Bronchial epithelial cell (primary cell): Measurements from ENCODE around the gene DOCK1. TPM values are rescaled to one million over a fixed set of nuclear protein-coding genes. Genes with fewer than 3 reads are reported as not detected.

Experiments
- DNase-seq: peaks from one replicate; pipeline ENCODE4 v3.0.0-alpha.2; 2010; ENCODE audit warnings: low read depth
- FAIRE-seq: peaks from 2 replicates; lab custom pipeline; 2011; peaks lifted over from hg19 to GRCh38; lab: Jason Lieb, UNC
- H3K27me3 ChIP-seq: 2 replicates; pipeline ENCODE4 v1.5.1; 2011; ENCODE audit warnings: low read length; ENCODE audit not compliant: control insufficient read depth, insufficient read depth
- H3K36me3 ChIP-seq: 2 replicates; pipeline ENCODE4 v1.5.1; 2011; ENCODE audit warnings: low read length; ENCODE audit not compliant: control insufficient read depth, insufficient read depth
- H3K4me3 ChIP-seq: 2 replicates; pipeline ENCODE4 v1.5.1; 2011; ENCODE audit warnings: mild to moderate bottlenecking, low read depth, low read length, control low read depth
- CTCF ChIP-seq: IDR thresholded peaks from 2 replicates; pipeline ENCODE4 v1.5.1; 2011; ENCODE audit warnings: mild to moderate bottlenecking, moderate library complexity, low read length, control low read depth, inconsistent platforms; ENCODE audit not compliant: insufficient read depth, severe bottlenecking
- total RNA-seq: library from RNA; depleted of rRNA; stranded (reverse); fragments of >200 nt; gene quantifications from 2 replicates; pipeline ENCODE4 v1.2.1, GENCODE V29; 2014

DOCK1 gene
- total RNA-seq, 1 donor from 2014 or later = 173 TPM

GRCh38 chr10:127028556-127028955 lies 123.3 kb downstream of the DOCK1 start:
- DNase-seq = no peak
- peaks cover 22% of the 10 kb centered on the region for H3K36me3 ChIP-seq
- no peak overlapping the region for H3K4me3 ChIP-seq
- no peak for TF ChIP-seq CTCF
- H3K27me3 ChIP-seq = no peaks in the 10 kb centered on the region
- no peak for FAIRE-seq

GRCh38 chr10:127029061-127029460 lies 123.8 kb downstream of the DOCK1 start:
- no peak overlapping the region for H3K4me3 ChIP-seq
- FAIRE-seq = no peak
- H3K36me3 ChIP-seq = peaks cover 18% of the 10 kb centered on the region
- TF ChIP-seq CTCF = no peak
- H3K27me3 ChIP-seq = no peaks in the 10 kb centered on the region
- no peak for DNase-seq

DNA sequence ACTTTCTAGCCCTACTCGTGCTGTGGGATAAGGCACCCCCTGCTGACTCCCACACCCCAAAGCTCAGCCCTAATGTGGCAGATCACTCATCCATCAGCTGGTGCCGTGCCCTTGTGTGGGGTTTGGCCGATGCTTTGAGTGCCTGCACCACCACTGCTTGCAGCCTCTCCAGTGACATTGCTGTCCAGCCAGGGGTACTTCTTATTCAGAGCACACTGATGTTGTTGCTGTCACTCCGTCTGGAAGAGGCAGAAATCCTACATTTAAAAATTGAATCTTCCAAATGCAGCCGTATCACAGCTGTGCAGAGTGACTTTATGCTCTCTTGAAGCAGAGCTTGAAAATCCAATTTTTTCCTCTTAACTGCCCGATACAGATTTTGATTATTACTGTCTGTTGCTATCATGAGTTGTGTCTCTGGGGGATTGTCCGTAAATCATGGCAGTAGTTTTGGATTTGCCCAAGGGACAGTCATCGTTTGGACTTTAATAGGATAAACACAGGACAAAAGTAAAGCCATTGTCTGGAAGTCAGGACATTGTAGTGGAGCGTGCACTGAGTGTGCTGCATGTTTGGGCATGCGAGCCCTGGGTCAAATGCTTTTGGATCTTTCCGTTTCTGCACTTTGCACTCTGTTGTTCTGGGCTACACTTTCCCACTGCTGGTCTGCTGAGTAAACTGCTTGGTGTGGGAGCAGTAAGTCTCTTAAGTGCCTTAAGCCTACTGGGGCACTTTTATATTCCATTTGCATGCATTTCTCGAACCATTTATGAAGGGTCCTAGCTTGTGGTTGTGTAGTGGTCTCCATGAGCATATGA lies 128.2 kb downstream of the DOCK1 start:
- peak; percentile 81 for FAIRE-seq
- H3K36me3 ChIP-seq = peaks cover 16% of the 10 kb centered on the region
- no peak for TF ChIP-seq CTCF

DNA sequence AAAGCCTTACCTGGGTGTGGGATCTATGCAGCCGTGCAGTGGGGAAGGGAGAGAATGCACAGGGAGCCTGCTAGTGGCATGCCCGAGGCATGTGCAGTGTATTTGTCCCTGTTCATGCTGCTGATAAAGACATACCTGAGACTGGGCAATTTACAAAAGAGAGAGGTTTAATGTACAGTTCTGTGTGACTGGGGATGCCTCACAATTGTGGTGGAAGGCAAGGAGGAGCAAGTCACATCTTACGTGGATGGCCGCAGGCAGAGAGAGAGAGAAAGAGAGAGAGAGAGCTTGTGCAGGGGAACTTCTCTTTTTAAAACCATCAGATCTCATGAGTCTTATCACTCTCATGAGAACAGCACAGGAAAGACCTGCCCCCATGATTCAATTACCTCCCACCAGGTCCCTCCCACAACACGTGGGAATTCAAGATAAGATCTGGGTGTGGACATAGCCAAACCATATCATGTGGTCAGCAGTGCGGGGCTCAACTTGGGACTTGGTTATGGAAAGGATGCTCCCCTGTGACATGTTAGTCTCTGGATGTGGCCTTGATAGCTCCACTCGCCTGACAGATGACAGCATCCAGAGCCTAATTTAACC lies 128.9 kb downstream of the DOCK1 start:
- Histone ChIP-seq H3K27me3 (no peaks in the 10 kb centered on the region), H3K36me3 (peaks cover 13% of the 10 kb centered on the region), H3K4me3 (no peak overlapping the region)
- no peak for DNase-seq
- no peak for FAIRE-seq
- TF ChIP-seq CTCF = no peak

More for the DNA sequence above, 128.2 kb downstream of the DOCK1 start:
- Histone ChIP-seq H3K27me3 (no peaks in the 10 kb centered on the region), H3K4me3 (no peak overlapping the region)
- peak; percentile 33 for DNase-seq

DNA sequence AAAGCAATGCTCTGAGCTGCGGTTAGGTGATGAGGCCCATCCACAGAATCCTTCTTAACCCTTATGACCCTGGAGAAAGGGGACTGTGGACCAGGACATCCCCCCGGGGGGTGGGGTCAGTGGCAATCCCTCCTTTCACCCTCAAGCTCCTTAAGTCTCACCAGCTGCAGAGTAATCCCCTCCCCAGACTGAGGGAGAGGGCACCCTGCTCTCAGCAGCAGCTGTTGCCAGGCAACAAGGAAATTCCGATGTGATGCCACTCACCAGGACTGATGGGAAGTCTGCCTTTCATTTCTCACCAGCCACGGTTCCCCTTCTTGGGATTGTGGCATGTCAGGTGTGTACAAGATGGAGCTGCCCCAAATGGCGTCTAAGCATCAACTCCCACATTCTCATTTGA lies 129.6 kb downstream of the DOCK1 start:
- Histone ChIP-seq H3K27me3 (no peaks in the 10 kb centered on the region), H3K36me3 (peaks cover 13% of the 10 kb centered on the region), H3K4me3 (no peak overlapping the region)
- DNase-seq (no peak), FAIRE-seq (no peak)
- TF ChIP-seq CTCF = no peak
